SK-N-SH (cell line): ENCODE measurements around the gene UBLCP1. TPM values are rescaled to one million over a fixed set of nuclear protein-coding genes. Genes with fewer than 3 reads are reported as not detected.
A peak's percentile ranks its signal among the peaks of the same experiment; 100 is the strongest.
"Not testable (repeated sequence)": the region's sequence is repeated elsewhere in the genome, so short reads cannot be mapped to it uniquely, and the experiment has no call there.

Experiments used
- CTCF ChIA-PET: fragments of 300-600, 350-600 bp; formaldehyde crosslinking; extraction: SDS; loops from one replicate; lab custom pipeline; 2021; lab: Yijun Ruan, JAX
- POLR2A ChIA-PET: fragments of 350-600 bp; sonication (Branson Sonifier 250); formaldehyde crosslinking; extraction: SDS; loops from one replicate; lab custom pipeline; 2020; ENCODE audit warnings: antibody characterized with exemption, inconsistent platforms; lab: Yijun Ruan, JAX
- DNase-seq: peaks from one replicate; pipeline ENCODE4 v3.0.0; 2012
- H2AFZ ChIP-seq: fragments of 200-600 bp; sonication (generic); 2 replicates; pipeline ENCODE4 v1.8.1; 2016; ENCODE audit warnings: antibody characterized with exemption, mild to moderate bottlenecking, low read depth
- H3F3A ChIP-seq: fragments of 200-600 bp; sonication (generic); replicated peaks from 2 replicates; pipeline ENCODE3; 2016; ENCODE audit warnings: antibody characterized with exemption, mild to moderate bottlenecking; ENCODE audit not compliant: insufficient read depth
- H3K27ac ChIP-seq, 2 experiments: fragments of 200-500 bp in 1 of 2; fragments of 200-600 bp in 1 of 2; sonication (Bioruptor generic) in 1 of 2; sonication (generic), shearing (Covaris generic) in 1 of 2; 2 replicates each; pipeline versions ENCODE4 v1.5.1 to v1.6.1; 2014 to 2016; ENCODE audit warnings: low read depth in 2 of 2, inconsistent platforms in 1 of 2, low read length in 1 of 2, mild to moderate bottlenecking in 1 of 2, mixed read lengths in 1 of 2
- H3K27me3 ChIP-seq: fragments of 200-600 bp; sonication (generic), shearing (Covaris generic); 2 replicates; pipeline ENCODE4 v1.6.1; 2016; ENCODE audit warnings: mixed run types; ENCODE audit not compliant: insufficient read depth
- H3K36me3 ChIP-seq, 2 experiments: fragments of 200-500 bp in 1 of 2; fragments of 200-600 bp in 1 of 2; sonication (Bioruptor generic) in 1 of 2; sonication (generic) in 1 of 2; replicated peaks in 1 of 2; 2 replicates each; pipeline versions ENCODE3 to v1.5.1; 2014 to 2016; ENCODE audit warnings: low read length in 1 of 2, mild to moderate bottlenecking in 1 of 2; ENCODE audit not compliant: insufficient read depth in 2 of 2, control insufficient read depth in 1 of 2
- H3K4me1 ChIP-seq, 2 experiments: fragments of 200-500 bp in 1 of 2; fragments of 200-600 bp in 1 of 2; sonication (Bioruptor generic) in 1 of 2; sonication (generic), shearing (Covaris generic) in 1 of 2; 2 replicates each; pipeline versions ENCODE4 v1.5.1 to v1.6.1; 2014 to 2016; ENCODE audit warnings: low read depth in 1 of 2, low read length in 1 of 2, mixed run types in 1 of 2; ENCODE audit not compliant: insufficient read depth in 2 of 2, control insufficient read depth in 1 of 2
- H3K4me2 ChIP-seq: fragments of 200-600 bp; sonication (generic), shearing (Covaris generic); 2 replicates; pipeline ENCODE4 v1.6.1; 2017; ENCODE audit warnings: mixed run types
- H3K4me3 ChIP-seq, 2 experiments: fragments of 200-500 bp in 1 of 2; fragments of 200-600 bp in 1 of 2; sonication (Bioruptor generic) in 1 of 2; sonication (generic), shearing (Covaris generic) in 1 of 2; 2 replicates each; pipeline versions ENCODE4 v1.5.1 to v1.8.1; 2014 to 2016; ENCODE audit warnings: low read depth in 2 of 2, inconsistent platforms in 1 of 2, low read length in 1 of 2, mild to moderate bottlenecking in 1 of 2, mixed read lengths in 1 of 2, moderate library complexity in 1 of 2
- H3K79me2 ChIP-seq: fragments of 200-600 bp; sonication (generic); 2 replicates; pipeline ENCODE4 v1.8.1; 2017; ENCODE audit warnings: mild to moderate bottlenecking; ENCODE audit not compliant: insufficient read depth
- H3K9ac ChIP-seq: fragments of 200-600 bp; sonication (generic); 2 replicates; pipeline ENCODE4 v1.6.1; 2017; ENCODE audit warnings: mixed run types
- H3K9me2 ChIP-seq: fragments of 200-600 bp; sonication (generic); 2 replicates; pipeline ENCODE4 v1.6.1; 2017; ENCODE audit warnings: mixed run types
- H3K9me3 ChIP-seq: fragments of 200-600 bp; sonication (generic); 2 replicates; pipeline ENCODE4 v1.6.1; 2017; ENCODE audit warnings: mixed run types, mild to moderate bottlenecking, moderate library complexity
- H4K20me1 ChIP-seq: fragments of 200-600 bp; sonication (generic); 2 replicates; pipeline ENCODE4 v1.6.1; 2017; ENCODE audit warnings: mild to moderate bottlenecking, mixed run types; ENCODE audit not compliant: insufficient read depth
- EP300 ChIP-seq, 2 experiments: IDR thresholded peaks; 2 replicates each; pipeline versions ENCODE4 v1.4.0 to v1.6.1; 2012; ENCODE audit warnings: borderline replicate concordance in 1 of 2, low read depth in 1 of 2, low read length in 1 of 2
- JUND ChIP-seq: IDR thresholded peaks from 2 replicates; pipeline ENCODE4 v1.4.0; 2012
- MEF2A ChIP-seq: IDR thresholded peaks from 2 replicates; pipeline ENCODE4 v1.4.0; 2012; ENCODE audit warnings: low read depth, borderline replicate concordance
- NFIC ChIP-seq: IDR thresholded peaks from 2 replicates; pipeline ENCODE4 v1.4.0; 2012; ENCODE audit warnings: borderline replicate concordance
- RXRA ChIP-seq: IDR thresholded peaks from 2 replicates; pipeline ENCODE4 v1.4.0; 2012; ENCODE audit warnings: low read depth, mild to moderate bottlenecking, borderline replicate concordance
- SIN3A ChIP-seq: IDR thresholded peaks from 2 replicates; pipeline ENCODE4 v1.6.1; 2012; ENCODE audit warnings: low read depth, mild to moderate bottlenecking, low read length, moderate library complexity, borderline replicate concordance
- TEAD4 ChIP-seq: IDR thresholded peaks from 2 replicates; pipeline ENCODE4 v1.4.0; 2012; ENCODE audit warnings: mild to moderate bottlenecking, borderline replicate concordance; ENCODE audit not compliant: insufficient read depth
- WGBS: methylation state at CpG from one replicate; pipeline ENCODE4 v1.1.6; 2017; ENCODE audit warnings: low lambda C conversion rate; 5-methylcytosine and 5-hydroxymethylcytosine counted together
- polyA plus RNA-seq, 3 experiments: library from polyadenylated mRNA; depleted of rRNA; stranded (reverse); fragments of >200 nt; gene quantifications; 2 replicates each; pipeline ENCODE4 v1.2.3, GENCODE V29; 2012
- TF ChIP-seq, protein P1 (sequence below): IDR thresholded peaks from 2 replicates; pipeline ENCODE4 v1.6.1; 2012; ENCODE audit warnings: mild to moderate bottlenecking, low read depth, low read length, moderate library complexity
- TF ChIP-seq, protein P2 (sequence below): IDR thresholded peaks from 2 replicates; pipeline ENCODE4 v1.4.0; 2012; ENCODE audit warnings: low read depth, borderline replicate concordance
- TF ChIP-seq, protein P3 (sequence below): fragments of 150-350 bp; IDR thresholded peaks from 2 replicates; pipeline ENCODE4 v1.6.1; 2016; ENCODE audit warnings: mild to moderate bottlenecking, low read depth, low read length
- TF ChIP-seq, protein P4 (sequence below): fragments of 200-600 bp; sonication (generic); IDR thresholded peaks from 2 replicates; pipeline ENCODE4 v1.6.1; 2017; ENCODE audit warnings: antibody characterized with exemption, mild to moderate bottlenecking, moderate library complexity

UBLCP1 gene
- polyA plus RNA-seq, 1 of the 3 experiments (the other 2 are of a cell fraction), result 13.8 TPM

DNA sequence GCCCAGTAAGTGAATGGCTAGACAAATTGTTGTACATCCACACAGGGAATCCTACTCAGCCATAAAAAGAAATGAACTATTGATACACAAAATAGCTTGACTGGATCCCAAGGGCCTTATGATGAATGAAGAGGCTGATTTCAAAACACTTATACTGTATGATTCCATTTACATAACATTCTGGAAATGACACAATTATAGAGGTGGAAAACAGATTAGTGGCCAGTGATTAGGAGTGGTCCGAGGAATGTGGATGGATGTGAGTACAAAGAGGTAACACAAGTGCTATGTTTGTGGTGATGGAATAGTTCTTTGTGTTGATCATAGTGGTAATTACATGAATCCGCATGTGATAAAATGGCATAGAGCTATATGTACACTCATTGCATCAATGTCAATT, 4.7 kb upstream of the UBLCP1 start (continued):
- TF ChIP-seq, protein P1, sequence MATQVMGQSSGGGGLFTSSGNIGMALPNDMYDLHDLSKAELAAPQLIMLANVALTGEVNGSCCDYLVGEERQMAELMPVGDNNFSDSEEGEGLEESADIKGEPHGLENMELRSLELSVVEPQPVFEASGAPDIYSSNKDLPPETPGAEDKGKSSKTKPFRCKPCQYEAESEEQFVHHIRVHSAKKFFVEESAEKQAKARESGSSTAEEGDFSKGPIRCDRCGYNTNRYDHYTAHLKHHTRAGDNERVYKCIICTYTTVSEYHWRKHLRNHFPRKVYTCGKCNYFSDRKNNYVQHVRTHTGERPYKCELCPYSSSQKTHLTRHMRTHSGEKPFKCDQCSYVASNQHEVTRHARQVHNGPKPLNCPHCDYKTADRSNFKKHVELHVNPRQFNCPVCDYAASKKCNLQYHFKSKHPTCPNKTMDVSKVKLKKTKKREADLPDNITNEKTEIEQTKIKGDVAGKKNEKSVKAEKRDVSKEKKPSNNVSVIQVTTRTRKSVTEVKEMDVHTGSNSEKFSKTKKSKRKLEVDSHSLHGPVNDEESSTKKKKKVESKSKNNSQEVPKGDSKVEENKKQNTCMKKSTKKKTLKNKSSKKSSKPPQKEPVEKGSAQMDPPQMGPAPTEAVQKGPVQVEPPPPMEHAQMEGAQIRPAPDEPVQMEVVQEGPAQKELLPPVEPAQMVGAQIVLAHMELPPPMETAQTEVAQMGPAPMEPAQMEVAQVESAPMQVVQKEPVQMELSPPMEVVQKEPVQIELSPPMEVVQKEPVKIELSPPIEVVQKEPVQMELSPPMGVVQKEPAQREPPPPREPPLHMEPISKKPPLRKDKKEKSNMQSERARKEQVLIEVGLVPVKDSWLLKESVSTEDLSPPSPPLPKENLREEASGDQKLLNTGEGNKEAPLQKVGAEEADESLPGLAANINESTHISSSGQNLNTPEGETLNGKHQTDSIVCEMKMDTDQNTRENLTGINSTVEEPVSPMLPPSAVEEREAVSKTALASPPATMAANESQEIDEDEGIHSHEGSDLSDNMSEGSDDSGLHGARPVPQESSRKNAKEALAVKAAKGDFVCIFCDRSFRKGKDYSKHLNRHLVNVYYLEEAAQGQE, result no peak
- no peak for TF ChIP-seq EP300 (IDR thresholded peaks at IDR 0.05; ENCODE audit: borderline replicate concordance in 1 of 2, low read depth in 1 of 2, low read length in 1 of 2)
- no peak for TF ChIP-seq JUND
- TF ChIP-seq MEF2A, result no peak
- TF ChIP-seq, protein P2, sequence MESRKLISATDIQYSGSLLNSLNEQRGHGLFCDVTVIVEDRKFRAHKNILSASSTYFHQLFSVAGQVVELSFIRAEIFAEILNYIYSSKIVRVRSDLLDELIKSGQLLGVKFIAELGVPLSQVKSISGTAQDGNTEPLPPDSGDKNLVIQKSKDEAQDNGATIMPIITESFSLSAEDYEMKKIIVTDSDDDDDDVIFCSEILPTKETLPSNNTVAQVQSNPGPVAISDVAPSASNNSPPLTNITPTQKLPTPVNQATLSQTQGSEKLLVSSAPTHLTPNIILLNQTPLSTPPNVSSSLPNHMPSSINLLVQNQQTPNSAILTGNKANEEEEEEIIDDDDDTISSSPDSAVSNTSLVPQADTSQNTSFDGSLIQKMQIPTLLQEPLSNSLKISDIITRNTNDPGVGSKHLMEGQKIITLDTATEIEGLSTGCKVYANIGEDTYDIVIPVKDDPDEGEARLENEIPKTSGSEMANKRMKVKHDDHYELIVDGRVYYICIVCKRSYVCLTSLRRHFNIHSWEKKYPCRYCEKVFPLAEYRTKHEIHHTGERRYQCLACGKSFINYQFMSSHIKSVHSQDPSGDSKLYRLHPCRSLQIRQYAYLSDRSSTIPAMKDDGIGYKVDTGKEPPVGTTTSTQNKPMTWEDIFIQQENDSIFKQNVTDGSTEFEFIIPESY, result no peak

DNA sequence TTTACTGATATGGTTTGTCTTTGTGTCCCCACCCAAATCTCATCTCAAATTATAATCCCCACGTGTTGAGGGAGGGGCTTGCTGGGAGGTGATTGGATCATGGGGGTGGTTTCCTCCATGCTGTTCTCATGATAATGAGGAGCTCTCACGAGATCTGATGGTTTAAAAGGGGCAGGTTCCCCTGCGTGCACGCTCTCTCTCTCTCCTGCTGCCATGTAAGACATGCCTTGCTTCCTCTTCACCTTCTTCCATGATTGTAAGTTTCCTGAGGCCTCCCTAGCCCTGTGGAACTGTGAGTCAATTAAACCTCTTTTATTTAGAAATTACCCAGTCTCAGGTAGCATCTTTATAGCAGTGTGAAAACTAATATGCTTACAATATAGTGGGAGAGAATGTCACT, 2.9 kb upstream of the UBLCP1 start:
- H3K4me1 ChIP-seq, result peaks cover 0 to 10% of the 10 kb centered on the region in 2 experiments; a peak in 2 of 4 replicates
- H3K9ac ChIP-seq, H3K4me2 ChIP-seq, H3K27me3 ChIP-seq, DNase-seq, H3K36me3 ChIP-seq, H3F3A ChIP-seq, POLR2A ChIA-PET, H3K27ac ChIP-seq, H3K9me2 ChIP-seq, H4K20me1 ChIP-seq, H3K4me3 ChIP-seq, H3K9me3 ChIP-seq, H2AFZ ChIP-seq: not testable (repeated sequence)
- peaks cover 21% of the 10 kb centered on the region for H3K79me2 ChIP-seq
- 61% methylated on average over 4 of the region's 4 CpGs for WGBS
- CTCF ChIA-PET, result interaction anchor here (4.2 kb wide), 1 partner anchor 104 kb away, joined by 13 read pairs; no protein-coding TSS in a partner anchor

DNA sequence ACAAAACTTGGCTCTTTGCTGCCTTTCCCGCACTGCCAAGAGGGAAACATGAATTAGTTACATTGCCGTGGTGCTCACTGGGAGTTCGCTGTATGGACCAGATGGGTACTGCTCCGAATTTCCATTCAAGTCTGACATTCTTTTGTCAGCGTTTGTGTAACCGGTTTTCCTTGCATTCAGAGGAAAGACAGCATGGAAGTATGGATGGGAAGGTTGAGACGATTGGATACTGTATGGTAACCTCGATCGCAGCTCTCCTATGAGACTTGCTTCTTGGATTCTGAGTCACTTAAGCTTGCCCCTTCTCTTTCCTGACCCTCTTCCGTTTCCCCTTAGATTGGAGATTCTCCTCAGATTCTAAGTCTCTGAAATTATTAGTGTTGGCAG, 625 bp upstream of the UBLCP1 start:
- H3K4me2 ChIP-seq, result peak overlapping the region; percentile 97
- POLR2A ChIA-PET, result interaction anchor here (2.2 kb wide), 1 partner anchor 54 kb away, joined by 10 read pairs; no protein-coding TSS in a partner anchor
- WGBS, result 5% methylated on average over 10 of the region's 10 CpGs
- TF ChIP-seq TEAD4 (no peak), NFIC (no peak), SIN3A (no peak), MEF2A (no peak), RXRA (no peak)
- TF ChIP-seq, protein P1, result no peak
- TF ChIP-seq, protein P3, sequence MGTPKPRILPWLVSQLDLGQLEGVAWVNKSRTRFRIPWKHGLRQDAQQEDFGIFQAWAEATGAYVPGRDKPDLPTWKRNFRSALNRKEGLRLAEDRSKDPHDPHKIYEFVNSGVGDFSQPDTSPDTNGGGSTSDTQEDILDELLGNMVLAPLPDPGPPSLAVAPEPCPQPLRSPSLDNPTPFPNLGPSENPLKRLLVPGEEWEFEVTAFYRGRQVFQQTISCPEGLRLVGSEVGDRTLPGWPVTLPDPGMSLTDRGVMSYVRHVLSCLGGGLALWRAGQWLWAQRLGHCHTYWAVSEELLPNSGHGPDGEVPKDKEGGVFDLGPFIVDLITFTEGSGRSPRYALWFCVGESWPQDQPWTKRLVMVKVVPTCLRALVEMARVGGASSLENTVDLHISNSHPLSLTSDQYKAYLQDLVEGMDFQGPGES, result no peak
- TF ChIP-seq, protein P4, sequence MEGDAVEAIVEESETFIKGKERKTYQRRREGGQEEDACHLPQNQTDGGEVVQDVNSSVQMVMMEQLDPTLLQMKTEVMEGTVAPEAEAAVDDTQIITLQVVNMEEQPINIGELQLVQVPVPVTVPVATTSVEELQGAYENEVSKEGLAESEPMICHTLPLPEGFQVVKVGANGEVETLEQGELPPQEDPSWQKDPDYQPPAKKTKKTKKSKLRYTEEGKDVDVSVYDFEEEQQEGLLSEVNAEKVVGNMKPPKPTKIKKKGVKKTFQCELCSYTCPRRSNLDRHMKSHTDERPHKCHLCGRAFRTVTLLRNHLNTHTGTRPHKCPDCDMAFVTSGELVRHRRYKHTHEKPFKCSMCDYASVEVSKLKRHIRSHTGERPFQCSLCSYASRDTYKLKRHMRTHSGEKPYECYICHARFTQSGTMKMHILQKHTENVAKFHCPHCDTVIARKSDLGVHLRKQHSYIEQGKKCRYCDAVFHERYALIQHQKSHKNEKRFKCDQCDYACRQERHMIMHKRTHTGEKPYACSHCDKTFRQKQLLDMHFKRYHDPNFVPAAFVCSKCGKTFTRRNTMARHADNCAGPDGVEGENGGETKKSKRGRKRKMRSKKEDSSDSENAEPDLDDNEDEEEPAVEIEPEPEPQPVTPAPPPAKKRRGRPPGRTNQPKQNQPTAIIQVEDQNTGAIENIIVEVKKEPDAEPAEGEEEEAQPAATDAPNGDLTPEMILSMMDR, result no peak

More for the DNA sequence above, 625 bp upstream of the UBLCP1 start:
- peaks cover 4% of the 10 kb centered on the region for H3F3A ChIP-seq
- H3K9me2 ChIP-seq, result no peaks in the 10 kb centered on the region
- peaks cover 0 to 7% of the 10 kb centered on the region in 2 experiments for H3K36me3 ChIP-seq
- peak; percentile 33 for DNase-seq
- H3K27ac ChIP-seq, result peak overlapping the region; percentile 94 to 98
- CTCF ChIA-PET, result interaction anchor here (1.4 to 4.2 kb wide), 2 partner anchors 15 to 106 kb away, joined by 4 to 13 read pairs; no protein-coding TSS in a partner anchor
- peaks cover 44% of the 10 kb centered on the region for H3K79me2 ChIP-seq
- peak overlapping the region; percentile 99 for H2AFZ ChIP-seq
- peaks cover 0 to 10% of the 10 kb centered on the region in 2 experiments; a peak in 2 of 4 replicates for H3K4me1 ChIP-seq
- H3K4me3 ChIP-seq, result peak overlapping the region; percentile 97 to 100
- H3K9ac ChIP-seq, result peak overlapping the region; percentile 89
- H3K27me3 ChIP-seq, result no peaks in the 10 kb centered on the region
- no peaks in the 10 kb centered on the region for H3K9me3 ChIP-seq
- H4K20me1 ChIP-seq, result no peaks in the 10 kb centered on the region
